Activated T-helper 9 cell treated with anti-CD3 and anti-CD28 coated beads, Interleukin-2, amount 50 U/mL, for 16 hours (primary cell): Measurements from ENCODE around the gene SERPINH1.
A peak's percentile ranks its signal among the peaks of the same experiment; 100 is the strongest.

Experiments
- DNase-seq: peaks from one replicate; pipeline ENCODE4 v3.0.0-alpha.2; 2020; ENCODE audit warnings: low read depth

The SERPINH1 gene

GRCh38 chr11:75532200-75533048, 29.6 kb upstream of the SERPINH1 start:
- peak; percentile 72 for DNase-seq

- DNase-seq: no peak
Measured at GRCh38 chr11:75533896-75534258, 28.2 kb upstream of the SERPINH1 start.

GRCh38 chr11:75534259-75535069, 27.6 kb upstream of the SERPINH1 start:
- no peak for DNase-seq

- DNase-seq: no peak
Measured at GRCh38 chr11:75535071-75535470, 27.0 kb upstream of the SERPINH1 start.

GRCh38 chr11:75536786-75537641, 25.0 kb upstream of the SERPINH1 start:
- DNase-seq: peak; percentile 41

GRCh38 chr11:75537740-75538139, 24.3 kb upstream of the SERPINH1 start:
- no peak for DNase-seq

- DNase-seq: no peak
Measured at GRCh38 chr11:75538150-75538942, 23.7 kb upstream of the SERPINH1 start.

- no peak for DNase-seq
Measured at GRCh38 chr11:75539459-75540334, 22.4 kb upstream of the SERPINH1 start.

GRCh38 chr11:75541193-75542087, 20.6 kb upstream of the SERPINH1 start:
- no peak for DNase-seq

GRCh38 chr11:75542088-75542438, 20.0 kb upstream of the SERPINH1 start:
- no peak for DNase-seq

- DNase-seq: no peak
Measured at GRCh38 chr11:75543806-75544205, 18.2 kb upstream of the SERPINH1 start.

GRCh38 chr11:75547177-75547576, 14.9 kb upstream of the SERPINH1 start:
- no peak for DNase-seq

GRCh38 chr11:75547617-75548058, 14.4 kb upstream of the SERPINH1 start:
- DNase-seq: no peak

- DNase-seq: no peak
Measured at GRCh38 chr11:75548595-75549272, 13.3 kb upstream of the SERPINH1 start.

GRCh38 chr11:75549370-75549958, 12.6 kb upstream of the SERPINH1 start:
- DNase-seq: no peak

- no peak for DNase-seq
Measured at GRCh38 chr11:75553182-75553581, 8.9 kb upstream of the SERPINH1 start.

GRCh38 chr11:75553889-75554257, 8.2 kb upstream of the SERPINH1 start:
- DNase-seq: no peak

- no peak for DNase-seq
Measured at GRCh38 chr11:75554258-75555022, 7.6 kb upstream of the SERPINH1 start.
